Right kidney (tissue), 1 donor: ENCODE data around the gene COL27A1.

ENCODE experiments used
- DNase-seq: peaks from one replicate; pipeline ENCODE4 v3.0.0-alpha.2; 2016

The COL27A1 gene

GRCh38 chr9:114146735-114147134 lies 8.6 kb upstream of the COL27A1 start:
- DNase-seq: no peak

- DNase-seq: no peak
These were observed 6.2 kb upstream of the COL27A1 start for GRCh38 chr9:114149181-114149580.

GRCh38 chr9:114149765-114150340 lies 5.5 kb upstream of the COL27A1 start:
- DNase-seq: no peak

- no peak for DNase-seq
These were observed 4.7 kb upstream of the COL27A1 start for GRCh38 chr9:114150608-114151007.

- no peak for DNase-seq
These were observed 3.8 kb upstream of the COL27A1 start for GRCh38 chr9:114151426-114151956.

GRCh38 chr9:114153761-114154599 lies 1.4 kb upstream of the COL27A1 start:
- DNase-seq: peak; percentile 76

- no peak for DNase-seq
These were observed 686 bp upstream of the COL27A1 start for GRCh38 chr9:114154600-114155102.

GRCh38 chr9:114155995-114156656 lies 789 bp downstream of the COL27A1 start:
- DNase-seq: peak; percentile 49

- peak; percentile 72 for DNase-seq
These were observed 1.5 kb downstream of the COL27A1 start for GRCh38 chr9:114156657-114157421.

GRCh38 chr9:114157516-114158176 lies 2.3 kb downstream of the COL27A1 start:
- no peak for DNase-seq

GRCh38 chr9:114158482-114159130 lies 3.3 kb downstream of the COL27A1 start:
- no peak for DNase-seq

GRCh38 chr9:114159691-114160090 lies 4.4 kb downstream of the COL27A1 start:
- DNase-seq: no peak

GRCh38 chr9:114161513-114161912 lies 6.2 kb downstream of the COL27A1 start:
- DNase-seq: no peak

- DNase-seq: peak; percentile 56
These were observed 8.2 kb downstream of the COL27A1 start for GRCh38 chr9:114163517-114163951.

- no peak for DNase-seq
These were observed 9.0 kb downstream of the COL27A1 start for GRCh38 chr9:114164191-114164794.

- no peak for DNase-seq
These were observed 10.2 kb downstream of the COL27A1 start for GRCh38 chr9:114165407-114166102.

- DNase-seq: no peak
These were observed 10.8 kb downstream of the COL27A1 start for GRCh38 chr9:114166103-114166470.

- DNase-seq: no peak
These were observed 11.6 kb downstream of the COL27A1 start for GRCh38 chr9:114166614-114167572.
